NT2/D1 (cell line): ENCODE measurements around the gene NRL.

Experiments used
- DNase-seq: peaks from one replicate; pipeline ENCODE4 v3.0.0-alpha.2; 2011; ENCODE audit warnings: low read depth, low spot score
- H3K27me3 ChIP-seq: 2 replicates; pipeline ENCODE4 v1.6.0; 2011; ENCODE audit warnings: mild to moderate bottlenecking; ENCODE audit not compliant: insufficient read length, insufficient read depth
- H3K36me3 ChIP-seq: 2 replicates; pipeline ENCODE4 v1.6.1; 2011; ENCODE audit warnings: mild to moderate bottlenecking, low read length, mixed read lengths; ENCODE audit not compliant: insufficient read depth, insufficient read length
- H3K4me1 ChIP-seq: 2 replicates; pipeline ENCODE4 v1.5.1; 2011; ENCODE audit not compliant: insufficient read depth, insufficient read length
- H3K4me3 ChIP-seq: 2 replicates; pipeline ENCODE4 v1.5.1; 2011; ENCODE audit warnings: low read depth; ENCODE audit not compliant: insufficient read length
- H3K9ac ChIP-seq: 2 replicates; pipeline ENCODE4 v1.6.0; 2011; ENCODE audit warnings: low read depth; ENCODE audit not compliant: insufficient read length
- H3K9me3 ChIP-seq: 2 replicates; pipeline ENCODE4 v1.5.1; 2011; ENCODE audit warnings: mild to moderate bottlenecking, low read length; ENCODE audit not compliant: insufficient read depth
- SUZ12 ChIP-seq: IDR thresholded peaks from 2 replicates; pipeline ENCODE4 v1.6.1; 2011; ENCODE audit not compliant: insufficient read length, insufficient read depth; ENCODE audit errors: extremely low read depth
- YY1 ChIP-seq: IDR thresholded peaks from 2 replicates; pipeline ENCODE4 v1.6.1; 2011; ENCODE audit not compliant: insufficient read length, insufficient read depth
- ZNF274 ChIP-seq: IDR thresholded peaks from 2 replicates; pipeline ENCODE4 v1.6.1; 2011; ENCODE audit warnings: mild to moderate bottlenecking, low read depth, low read length

Gene NRL

DNA sequence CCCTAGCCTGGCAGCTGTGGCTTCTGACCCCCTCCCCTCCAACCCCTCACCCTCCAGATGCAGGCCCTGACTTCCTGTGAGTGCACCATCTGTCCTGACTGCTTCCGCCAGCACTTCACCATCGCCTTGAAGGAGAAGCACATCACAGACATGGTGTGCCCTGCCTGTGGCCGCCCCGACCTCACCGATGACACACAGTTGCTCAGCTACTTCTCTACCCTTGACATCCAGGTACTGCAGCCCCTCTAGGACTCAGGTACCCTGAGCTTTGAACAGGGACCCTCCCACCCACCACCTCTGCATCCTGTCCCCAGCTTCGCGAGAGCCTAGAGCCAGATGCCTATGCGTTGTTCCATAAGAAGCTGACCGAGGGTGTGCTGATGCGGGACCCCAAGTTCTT lies 40.4 kb upstream of the NRL start:
- DNase-seq: no peak
- Histone ChIP-seq H3K4me1 (no peaks in the 10 kb centered on the region), H3K4me3 (no peak overlapping the region), H3K36me3 (peaks cover 76% of the 10 kb centered on the region), H3K9ac (no peak overlapping the region), H3K27me3 (no peaks in the 10 kb centered on the region), H3K9me3 (no peaks in the 10 kb centered on the region)
- no peak for TF ChIP-seq ZNF274
- no peak for TF ChIP-seq YY1
- TF ChIP-seq SUZ12: no peak

DNA sequence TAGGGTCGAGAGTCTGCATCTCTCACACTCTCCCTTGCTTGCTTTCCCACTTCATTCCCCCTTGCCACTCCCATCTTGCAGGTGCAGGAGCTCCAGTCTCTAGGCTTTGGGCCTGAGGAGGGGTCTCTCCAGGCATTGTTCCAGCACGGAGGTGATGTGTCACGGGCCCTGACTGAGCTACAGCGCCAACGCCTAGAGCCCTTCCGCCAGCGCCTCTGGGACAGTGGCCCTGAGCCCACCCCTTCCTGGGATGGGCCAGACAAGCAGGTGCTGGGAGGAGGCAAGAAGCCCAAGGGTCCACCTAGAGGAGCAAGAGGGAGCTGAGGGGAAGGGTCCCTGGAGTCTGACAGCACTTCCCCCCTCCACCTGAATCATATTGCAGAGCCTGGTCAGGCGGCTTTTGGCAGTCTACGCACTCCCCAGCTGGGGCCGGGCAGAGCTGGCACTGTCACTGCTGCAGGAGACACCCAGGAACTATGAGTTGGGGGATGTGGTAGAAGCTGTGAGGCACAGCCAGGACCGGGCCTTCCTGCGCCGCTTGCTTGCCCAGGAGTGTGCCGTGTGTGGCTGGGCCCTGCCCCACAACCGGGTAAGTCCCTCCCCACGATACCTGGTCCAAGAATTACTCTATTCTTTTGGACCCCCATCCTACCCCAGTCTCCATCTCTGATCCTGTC lies 36.8 kb upstream of the NRL start:
- Histone ChIP-seq H3K27me3 (no peaks in the 10 kb centered on the region), H3K9me3 (no peaks in the 10 kb centered on the region), H3K4me3 (no peak overlapping the region), H3K9ac (no peak overlapping the region), H3K4me1 (no peaks in the 10 kb centered on the region), H3K36me3 (peaks cover 59% of the 10 kb centered on the region)
- TF ChIP-seq YY1: no peak
- TF ChIP-seq ZNF274: no peak
- TF ChIP-seq SUZ12: no peak
- no peak for DNase-seq

DNA sequence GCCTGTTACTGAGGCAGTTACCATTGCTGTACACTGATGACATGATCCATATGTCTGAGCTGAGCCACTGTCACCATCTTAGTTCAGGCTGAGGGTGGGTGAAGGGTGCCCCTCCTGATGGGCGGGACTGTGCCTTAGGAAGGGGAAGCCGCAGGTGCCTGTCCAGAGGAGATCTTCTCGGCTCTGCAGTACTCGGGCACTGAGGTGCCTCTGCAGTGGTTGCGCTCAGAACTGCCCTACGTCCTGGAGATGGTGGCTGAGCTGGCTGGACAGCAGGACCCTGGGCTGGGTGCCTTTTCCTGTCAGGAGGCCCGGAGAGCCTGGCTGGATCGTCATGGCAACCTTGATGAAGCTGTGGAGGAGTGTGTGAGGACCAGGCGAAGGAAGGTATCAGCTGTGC lies 36.2 kb upstream of the NRL start:
- Histone ChIP-seq H3K4me1 (no peaks in the 10 kb centered on the region), H3K27me3 (no peaks in the 10 kb centered on the region), H3K4me3 (no peak overlapping the region), H3K9ac (no peak overlapping the region), H3K36me3 (peaks cover 55% of the 10 kb centered on the region), H3K9me3 (no peaks in the 10 kb centered on the region)
- TF ChIP-seq SUZ12 (no peak), ZNF274 (no peak), YY1 (no peak)
- no peak for DNase-seq

DNA sequence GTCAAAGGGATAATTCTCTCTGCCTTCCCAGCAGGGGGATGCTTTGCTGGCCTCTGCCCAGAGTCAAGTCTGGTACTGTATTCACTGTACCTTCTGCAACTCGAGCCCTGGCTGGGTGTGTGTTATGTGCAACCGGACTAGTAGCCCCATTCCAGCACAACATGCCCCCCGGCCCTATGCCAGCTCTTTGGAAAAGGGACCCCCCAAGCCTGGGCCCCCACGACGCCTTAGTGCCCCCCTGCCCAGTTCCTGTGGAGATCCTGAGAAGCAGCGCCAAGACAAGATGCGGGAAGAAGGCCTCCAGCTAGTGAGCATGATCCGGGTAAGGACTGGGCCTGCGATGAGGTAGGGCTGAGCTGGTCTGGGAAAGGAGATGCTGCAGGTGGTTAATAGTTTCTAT lies 35.8 kb upstream of the NRL start:
- DNase-seq: no peak
- Histone ChIP-seq H3K27me3 (no peaks in the 10 kb centered on the region), H3K4me1 (no peaks in the 10 kb centered on the region), H3K9ac (no peak overlapping the region), H3K4me3 (no peak overlapping the region), H3K9me3 (no peaks in the 10 kb centered on the region), H3K36me3 (peaks cover 51% of the 10 kb centered on the region)
- TF ChIP-seq YY1 (no peak), ZNF274 (no peak), SUZ12 (no peak)

DNA sequence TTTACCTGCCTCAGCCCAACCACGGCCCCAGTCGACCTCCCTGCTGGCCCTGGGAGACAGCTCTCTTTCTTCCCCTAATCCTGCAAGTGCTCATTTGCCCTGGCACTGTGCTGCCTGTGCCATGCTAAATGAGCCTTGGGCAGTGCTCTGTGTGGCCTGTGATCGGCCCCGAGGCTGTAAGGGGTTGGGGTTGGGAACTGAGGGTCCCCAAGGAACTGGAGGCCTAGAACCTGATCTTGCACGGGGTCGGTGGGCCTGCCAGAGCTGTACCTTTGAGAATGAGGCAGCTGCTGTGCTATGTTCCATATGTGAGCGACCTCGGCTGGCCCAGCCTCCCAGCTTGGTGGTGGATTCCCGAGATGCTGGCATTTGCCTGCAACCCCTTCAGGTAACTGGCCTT lies 35.3 kb upstream of the NRL start:
- Histone ChIP-seq H3K9ac (no peak overlapping the region), H3K36me3 (peaks cover 50% of the 10 kb centered on the region)
- no peak for TF ChIP-seq SUZ12
- no peak for TF ChIP-seq YY1
- TF ChIP-seq ZNF274: no peak

DNA sequence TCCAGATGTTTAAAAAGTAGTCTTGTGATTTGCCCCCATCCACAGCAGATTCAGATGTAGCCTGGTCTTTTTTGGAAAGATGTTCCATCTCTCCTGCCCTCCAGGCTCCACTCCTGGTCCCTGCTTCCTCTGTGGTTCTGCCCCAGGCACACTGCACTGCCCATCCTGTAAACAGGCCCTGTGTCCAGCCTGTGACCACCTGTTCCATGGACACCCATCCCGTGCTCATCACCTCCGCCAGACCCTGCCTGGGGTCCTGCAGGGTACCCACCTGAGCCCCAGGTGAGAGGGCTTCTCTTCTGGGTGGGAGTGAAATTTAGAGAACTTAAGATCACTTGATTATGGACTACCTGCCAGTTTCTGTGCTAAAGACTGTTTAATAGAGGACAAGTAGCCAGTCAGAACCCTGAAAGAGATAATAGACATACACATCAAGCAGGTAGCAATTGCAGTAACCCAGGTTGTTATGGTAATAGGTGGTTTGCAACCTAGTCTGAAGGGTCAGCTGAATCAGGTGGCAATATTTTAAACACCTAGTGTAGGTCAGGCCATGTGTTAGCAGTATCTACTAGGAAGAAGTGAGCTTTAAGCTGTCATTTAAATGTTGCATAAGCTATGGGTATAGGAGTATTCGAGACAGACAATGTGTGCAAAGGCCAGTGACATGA lies 34.7 kb upstream of the NRL start:
- no peaks in the 10 kb centered on the region for H3K4me1 ChIP-seq
- H3K9ac ChIP-seq: no peak overlapping the region
- TF ChIP-seq ZNF274 (no peak), SUZ12 (no peak), YY1 (no peak)
- H3K4me3 ChIP-seq: no peak overlapping the region
- no peaks in the 10 kb centered on the region for H3K9me3 ChIP-seq
- peaks cover 48% of the 10 kb centered on the region for H3K36me3 ChIP-seq
- no peaks in the 10 kb centered on the region for H3K27me3 ChIP-seq
- no peak for DNase-seq

More for the DNA sequence above, 35.3 kb upstream of the NRL start:
- H3K4me1 ChIP-seq: no peaks in the 10 kb centered on the region
- H3K9me3 ChIP-seq: no peaks in the 10 kb centered on the region
- H3K4me3 ChIP-seq: no peak overlapping the region
- no peak for DNase-seq
- H3K27me3 ChIP-seq: no peaks in the 10 kb centered on the region

DNA sequence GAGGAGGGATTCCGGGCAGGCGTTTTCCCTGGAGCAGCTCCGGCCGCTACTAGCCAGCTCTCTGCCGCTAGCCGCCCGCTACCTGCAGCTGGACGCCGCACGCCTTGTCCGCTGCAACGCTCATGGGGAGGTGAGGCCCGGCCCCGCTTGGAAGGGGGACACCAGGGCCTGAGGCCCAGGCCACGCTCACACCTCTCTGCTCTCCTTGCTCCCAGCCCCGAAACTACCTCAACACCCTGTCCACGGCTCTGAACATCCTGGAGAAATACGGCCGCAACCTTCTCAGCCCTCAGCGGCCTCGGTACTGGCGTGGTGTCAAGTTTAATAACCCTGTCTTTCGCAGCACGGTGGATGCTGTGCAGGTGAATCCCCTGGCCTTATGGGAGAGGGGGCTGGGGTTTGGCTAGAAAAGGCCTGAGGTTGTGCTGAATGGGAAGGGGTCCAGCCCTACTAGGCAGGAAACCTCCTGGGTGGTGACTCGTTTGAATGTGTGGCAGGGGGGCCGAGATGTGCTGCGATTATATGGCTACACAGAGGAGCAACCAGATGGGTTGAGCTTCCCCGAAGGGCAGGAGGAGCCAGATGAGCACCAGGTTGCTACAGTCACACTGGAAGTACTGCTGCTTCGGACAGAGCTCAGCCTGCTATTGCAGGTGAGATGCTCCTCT lies 33.1 kb upstream of the NRL start:
- no peak for DNase-seq
- peak overlapping the region; percentile 90 for H3K4me3 ChIP-seq
- H3K9ac ChIP-seq: peak overlapping the region; percentile 94
- H3K4me1 ChIP-seq: no peaks in the 10 kb centered on the region
- H3K36me3 ChIP-seq: peaks cover 59% of the 10 kb centered on the region
- no peaks in the 10 kb centered on the region for H3K27me3 ChIP-seq
- TF ChIP-seq YY1: no peak
- TF ChIP-seq SUZ12: no peak
- TF ChIP-seq ZNF274: no peak
- H3K9me3 ChIP-seq: no peaks in the 10 kb centered on the region
